ENCODE data around the gene CIRBP. TPM values are rescaled to one million over a fixed set of nuclear protein-coding genes. Genes with fewer than 3 reads are reported as not detected.
A peak's percentile ranks its signal among the peaks of the same experiment; 100 is the strongest.

Gene CIRBP
- total and polyA plus RNA-seq, 2 of the 13 experiments (the other 11 are each of a cell fraction or from before 2014, with no cell fraction given): 133 to 140 TPM

GRCh38 chr19:1260749-1261537 lies 8.2 kb upstream of the CIRBP start (continued):
- no peak for TF ChIP-seq ZNF614 (CRISPR knock-in tag; IDR thresholded peaks at IDR 0.05; ENCODE audit: borderline replicate concordance)
- no peak for TF ChIP-seq ZNF547 (CRISPR knock-in tag; IDR thresholded peaks at IDR 0.05)
- TF ChIP-seq, protein P1, sequence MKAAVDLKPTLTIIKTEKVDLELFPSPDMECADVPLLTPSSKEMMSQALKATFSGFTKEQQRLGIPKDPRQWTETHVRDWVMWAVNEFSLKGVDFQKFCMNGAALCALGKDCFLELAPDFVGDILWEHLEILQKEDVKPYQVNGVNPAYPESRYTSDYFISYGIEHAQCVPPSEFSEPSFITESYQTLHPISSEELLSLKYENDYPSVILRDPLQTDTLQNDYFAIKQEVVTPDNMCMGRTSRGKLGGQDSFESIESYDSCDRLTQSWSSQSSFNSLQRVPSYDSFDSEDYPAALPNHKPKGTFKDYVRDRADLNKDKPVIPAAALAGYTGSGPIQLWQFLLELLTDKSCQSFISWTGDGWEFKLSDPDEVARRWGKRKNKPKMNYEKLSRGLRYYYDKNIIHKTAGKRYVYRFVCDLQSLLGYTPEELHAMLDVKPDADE (CRISPR knock-in tag; IDR thresholded peaks at IDR 0.05): no peak
- no peak for TF ChIP-seq MBNL3 (CRISPR knock-in tag; conservative IDR thresholded peaks at IDR 0.05)
- TF ChIP-seq ZNF318 (CRISPR knock-in tag; IDR thresholded peaks at IDR 0.05): no peak
- TF ChIP-seq ZNF784 (CRISPR knock-in tag; IDR thresholded peaks at IDR 0.05; ENCODE audit: borderline replicate concordance): no peak
- TF ChIP-seq REXO4 (CRISPR knock-in tag; IDR thresholded peaks at IDR 0.05; ENCODE audit: borderline replicate concordance): no peak
- no peak for TF ChIP-seq MTA3 (CRISPR knock-in tag; IDR thresholded peaks at IDR 0.05)
- no peak for TF ChIP-seq SRY (CRISPR knock-in tag; IDR thresholded peaks at IDR 0.05)
- no peak for TF ChIP-seq CBX1 (IDR thresholded peaks at IDR 0.05; ENCODE audit: low read depth)
- TF ChIP-seq SALL2 (CRISPR knock-in tag; IDR thresholded peaks at IDR 0.05): peak; percentile 53; the same call in 1 of the 2 replicates
- no peak for TF ChIP-seq SP5 (CRISPR knock-in tag; IDR thresholded peaks at IDR 0.05; ENCODE audit: borderline replicate concordance, low read depth)
- TF ChIP-seq RXRB (CRISPR knock-in tag; IDR thresholded peaks at IDR 0.05; ENCODE audit: borderline replicate concordance): no peak
- peak; percentile 79 for TF ChIP-seq RFX3 (CRISPR knock-in tag; IDR thresholded peaks at IDR 0.05)
- no peak for TF ChIP-seq TSC22D2 (CRISPR knock-in tag; IDR thresholded peaks at IDR 0.05; ENCODE audit: borderline replicate concordance)
- no peak for TF ChIP-seq NBN (conservative IDR thresholded peaks at IDR 0.05)
- TF ChIP-seq GATA4 (IDR thresholded peaks at IDR 0.05; ENCODE audit: borderline replicate concordance, low read depth): no peak
- TF ChIP-seq FOXP1 (IDR thresholded peaks at IDR 0.05): no peak
- 0 out of 2 replicates have a peak, but pooled peaks have one; percentile 2 for TF ChIP-seq FOXP1 (CRISPR knock-in tag; IDR thresholded peaks at IDR 0.05)
- 0 out of 2 replicates have a peak, but pooled peaks have one; percentile 7 for TF ChIP-seq NFKB2 (CRISPR knock-in tag; IDR thresholded peaks at IDR 0.05; ENCODE audit: borderline replicate concordance)

All from HepG2 (cell line).